ENCODE data around the gene ZNF398.

The ZNF398 gene

DNA sequence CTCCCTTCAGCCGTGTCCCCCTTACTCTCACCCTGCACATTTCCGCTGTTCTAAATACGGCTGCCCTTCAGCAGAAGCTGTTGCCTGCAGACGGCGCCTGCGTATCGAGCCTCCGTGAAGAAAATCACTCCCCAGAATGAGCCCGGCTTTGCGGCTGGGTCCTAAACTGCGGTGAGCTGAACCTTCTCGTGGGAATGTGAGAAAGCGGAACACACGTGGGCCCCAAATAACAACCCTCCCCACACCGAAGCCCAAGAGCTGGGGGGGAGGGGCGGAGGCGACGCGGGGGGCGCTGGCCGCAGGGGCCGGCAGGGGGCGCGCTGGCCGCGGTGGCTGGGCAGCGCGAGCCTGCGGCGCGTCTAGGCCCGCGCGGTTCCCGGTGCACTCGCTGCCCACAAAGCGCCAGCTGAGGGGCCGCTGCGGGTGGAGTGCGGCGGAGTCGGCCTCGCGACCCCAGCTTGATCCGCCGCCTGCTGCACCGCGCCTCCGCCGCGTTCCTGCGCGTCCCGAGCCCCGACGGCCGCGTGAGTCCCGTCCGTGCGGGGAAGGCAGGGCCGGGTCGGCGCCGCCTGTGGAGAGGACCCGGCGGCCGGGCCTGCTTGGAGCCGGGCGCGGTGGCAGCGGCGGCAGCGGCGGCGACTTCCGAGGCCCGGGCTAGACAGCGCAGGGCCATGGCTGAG is at the start of gene ZNF398 (continued):
- TF ChIP-seq, protein P1, sequence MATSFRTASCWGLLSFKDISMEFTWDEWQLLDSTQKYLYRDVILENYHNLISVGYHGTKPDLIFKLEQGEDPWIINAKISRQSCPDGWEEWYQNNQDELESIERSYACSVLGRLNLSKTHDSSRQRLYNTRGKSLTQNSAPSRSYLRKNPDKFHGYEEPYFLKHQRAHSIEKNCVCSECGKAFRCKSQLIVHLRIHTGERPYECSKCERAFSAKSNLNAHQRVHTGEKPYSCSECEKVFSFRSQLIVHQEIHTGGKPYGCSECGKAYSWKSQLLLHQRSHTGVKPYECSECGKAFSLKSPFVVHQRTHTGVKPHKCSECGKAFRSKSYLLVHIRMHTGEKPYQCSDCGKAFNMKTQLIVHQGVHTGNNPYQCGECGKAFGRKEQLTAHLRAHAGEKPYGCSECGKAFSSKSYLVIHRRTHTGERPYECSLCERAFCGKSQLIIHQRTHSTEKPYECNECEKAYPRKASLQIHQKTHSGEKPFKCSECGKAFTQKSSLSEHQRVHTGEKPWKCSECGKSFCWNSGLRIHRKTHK (tag by site-specific recombination; IDR thresholded peaks at IDR 0.05): no peak
- TF ChIP-seq, protein P2, sequence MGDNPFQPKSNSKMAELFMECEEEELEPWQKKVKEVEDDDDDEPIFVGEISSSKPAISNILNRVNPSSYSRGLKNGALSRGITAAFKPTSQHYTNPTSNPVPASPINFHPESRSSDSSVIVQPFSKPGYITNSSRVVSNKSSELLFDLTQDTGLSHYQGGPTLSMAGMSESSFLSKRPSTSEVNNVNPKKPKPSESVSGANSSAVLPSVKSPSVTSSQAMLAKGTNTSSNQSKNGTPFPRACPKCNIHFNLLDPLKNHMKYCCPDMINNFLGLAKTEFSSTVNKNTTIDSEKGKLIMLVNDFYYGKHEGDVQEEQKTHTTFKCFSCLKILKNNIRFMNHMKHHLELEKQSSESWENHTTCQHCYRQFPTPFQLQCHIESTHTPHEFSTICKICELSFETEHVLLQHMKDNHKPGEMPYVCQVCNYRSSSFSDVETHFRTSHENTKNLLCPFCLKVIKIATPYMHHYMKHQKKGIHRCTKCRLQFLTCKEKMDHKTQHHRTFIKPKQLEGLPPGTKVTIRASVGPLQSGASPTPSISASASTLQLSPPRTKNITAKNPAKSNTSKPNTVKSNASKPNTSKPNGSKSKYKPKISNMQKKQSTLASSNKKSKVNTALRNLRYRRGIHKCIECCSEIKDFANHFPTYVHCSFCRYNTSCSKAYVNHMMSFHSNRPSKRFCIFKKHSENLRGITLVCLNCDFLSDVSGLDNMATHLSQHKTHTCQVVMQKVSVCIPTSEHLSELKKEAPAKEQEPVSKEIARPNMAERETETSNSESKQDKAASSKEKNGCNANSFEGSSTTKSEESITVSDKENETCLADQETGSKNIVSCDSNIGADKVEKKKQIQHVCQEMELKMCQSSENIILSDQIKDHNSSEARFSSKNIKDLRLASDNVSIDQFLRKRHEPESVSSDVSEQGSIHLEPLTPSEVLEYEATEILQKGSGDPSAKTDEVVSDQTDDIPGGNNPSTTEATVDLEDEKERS (tag by site-specific recombination; IDR thresholded peaks at IDR 0.05): no peak
- TF ChIP-seq ZNF776 (tag by site-specific recombination; IDR thresholded peaks at IDR 0.05; ENCODE audit: borderline replicate concordance): no peak
- TF ChIP-seq ZNF24 (tag by site-specific recombination; IDR thresholded peaks at IDR 0.05): no peak
- TF ChIP-seq, protein P3, sequence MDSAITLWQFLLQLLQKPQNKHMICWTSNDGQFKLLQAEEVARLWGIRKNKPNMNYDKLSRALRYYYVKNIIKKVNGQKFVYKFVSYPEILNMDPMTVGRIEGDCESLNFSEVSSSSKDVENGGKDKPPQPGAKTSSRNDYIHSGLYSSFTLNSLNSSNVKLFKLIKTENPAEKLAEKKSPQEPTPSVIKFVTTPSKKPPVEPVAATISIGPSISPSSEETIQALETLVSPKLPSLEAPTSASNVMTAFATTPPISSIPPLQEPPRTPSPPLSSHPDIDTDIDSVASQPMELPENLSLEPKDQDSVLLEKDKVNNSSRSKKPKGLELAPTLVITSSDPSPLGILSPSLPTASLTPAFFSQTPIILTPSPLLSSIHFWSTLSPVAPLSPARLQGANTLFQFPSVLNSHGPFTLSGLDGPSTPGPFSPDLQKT (IDR thresholded peaks at IDR 0.05; ENCODE audit: borderline replicate concordance, low read depth, low read length): no peak
- TF ChIP-seq ZNF830 (tag by site-specific recombination; IDR thresholded peaks at IDR 0.05; ENCODE audit: low read depth): no peak
- TF ChIP-seq ZNF274 (IDR thresholded peaks at IDR 0.05; ENCODE audit: low read length): no peak
- TF ChIP-seq ZNF274 (tag by site-specific recombination; IDR thresholded peaks at IDR 0.05; ENCODE audit: borderline replicate concordance): no peak
- TF ChIP-seq ZNF521 (tag by site-specific recombination; IDR thresholded peaks at IDR 0.05): no peak
- no peak for TF ChIP-seq ZNF155 (tag by site-specific recombination; IDR thresholded peaks at IDR 0.05)
- TF ChIP-seq KLF7 (tag by site-specific recombination; IDR thresholded peaks at IDR 0.05; ENCODE audit: borderline replicate concordance): no peak
- no peak for TF ChIP-seq ZNF214 (tag by site-specific recombination; IDR thresholded peaks at IDR 0.05; ENCODE audit: borderline replicate concordance)
- no peak for TF ChIP-seq ZNF16 (tag by site-specific recombination; IDR thresholded peaks at IDR 0.05; ENCODE audit: low read depth)
- TF ChIP-seq, protein P4, sequence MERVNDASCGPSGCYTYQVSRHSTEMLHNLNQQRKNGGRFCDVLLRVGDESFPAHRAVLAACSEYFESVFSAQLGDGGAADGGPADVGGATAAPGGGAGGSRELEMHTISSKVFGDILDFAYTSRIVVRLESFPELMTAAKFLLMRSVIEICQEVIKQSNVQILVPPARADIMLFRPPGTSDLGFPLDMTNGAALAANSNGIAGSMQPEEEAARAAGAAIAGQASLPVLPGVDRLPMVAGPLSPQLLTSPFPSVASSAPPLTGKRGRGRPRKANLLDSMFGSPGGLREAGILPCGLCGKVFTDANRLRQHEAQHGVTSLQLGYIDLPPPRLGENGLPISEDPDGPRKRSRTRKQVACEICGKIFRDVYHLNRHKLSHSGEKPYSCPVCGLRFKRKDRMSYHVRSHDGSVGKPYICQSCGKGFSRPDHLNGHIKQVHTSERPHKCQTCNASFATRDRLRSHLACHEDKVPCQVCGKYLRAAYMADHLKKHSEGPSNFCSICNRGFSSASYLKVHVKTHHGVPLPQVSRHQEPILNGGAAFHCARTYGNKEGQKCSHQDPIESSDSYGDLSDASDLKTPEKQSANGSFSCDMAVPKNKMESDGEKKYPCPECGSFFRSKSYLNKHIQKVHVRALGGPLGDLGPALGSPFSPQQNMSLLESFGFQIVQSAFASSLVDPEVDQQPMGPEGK (tag by site-specific recombination; IDR thresholded peaks at IDR 0.05): peak; percentile 92
- no peak for TF ChIP-seq ZNF837 (tag by site-specific recombination; IDR thresholded peaks at IDR 0.05)
- TF ChIP-seq ZSCAN23 (tag by site-specific recombination; IDR thresholded peaks at IDR 0.05): no peak; the same call in 1 of the 2 replicates
- TF ChIP-seq, protein P5, sequence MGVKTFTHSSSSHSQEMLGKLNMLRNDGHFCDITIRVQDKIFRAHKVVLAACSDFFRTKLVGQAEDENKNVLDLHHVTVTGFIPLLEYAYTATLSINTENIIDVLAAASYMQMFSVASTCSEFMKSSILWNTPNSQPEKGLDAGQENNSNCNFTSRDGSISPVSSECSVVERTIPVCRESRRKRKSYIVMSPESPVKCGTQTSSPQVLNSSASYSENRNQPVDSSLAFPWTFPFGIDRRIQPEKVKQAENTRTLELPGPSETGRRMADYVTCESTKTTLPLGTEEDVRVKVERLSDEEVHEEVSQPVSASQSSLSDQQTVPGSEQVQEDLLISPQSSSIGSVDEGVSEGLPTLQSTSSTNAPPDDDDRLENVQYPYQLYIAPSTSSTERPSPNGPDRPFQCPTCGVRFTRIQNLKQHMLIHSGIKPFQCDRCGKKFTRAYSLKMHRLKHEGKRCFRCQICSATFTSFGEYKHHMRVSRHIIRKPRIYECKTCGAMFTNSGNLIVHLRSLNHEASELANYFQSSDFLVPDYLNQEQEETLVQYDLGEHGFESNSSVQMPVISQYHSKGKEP (tag by site-specific recombination; IDR thresholded peaks at IDR 0.05): peak; percentile 56; the same call in 1 of the 2 replicates
- TF ChIP-seq ZNF621 (tag by site-specific recombination; IDR thresholded peaks at IDR 0.05): no peak
- TF ChIP-seq, protein P6, sequence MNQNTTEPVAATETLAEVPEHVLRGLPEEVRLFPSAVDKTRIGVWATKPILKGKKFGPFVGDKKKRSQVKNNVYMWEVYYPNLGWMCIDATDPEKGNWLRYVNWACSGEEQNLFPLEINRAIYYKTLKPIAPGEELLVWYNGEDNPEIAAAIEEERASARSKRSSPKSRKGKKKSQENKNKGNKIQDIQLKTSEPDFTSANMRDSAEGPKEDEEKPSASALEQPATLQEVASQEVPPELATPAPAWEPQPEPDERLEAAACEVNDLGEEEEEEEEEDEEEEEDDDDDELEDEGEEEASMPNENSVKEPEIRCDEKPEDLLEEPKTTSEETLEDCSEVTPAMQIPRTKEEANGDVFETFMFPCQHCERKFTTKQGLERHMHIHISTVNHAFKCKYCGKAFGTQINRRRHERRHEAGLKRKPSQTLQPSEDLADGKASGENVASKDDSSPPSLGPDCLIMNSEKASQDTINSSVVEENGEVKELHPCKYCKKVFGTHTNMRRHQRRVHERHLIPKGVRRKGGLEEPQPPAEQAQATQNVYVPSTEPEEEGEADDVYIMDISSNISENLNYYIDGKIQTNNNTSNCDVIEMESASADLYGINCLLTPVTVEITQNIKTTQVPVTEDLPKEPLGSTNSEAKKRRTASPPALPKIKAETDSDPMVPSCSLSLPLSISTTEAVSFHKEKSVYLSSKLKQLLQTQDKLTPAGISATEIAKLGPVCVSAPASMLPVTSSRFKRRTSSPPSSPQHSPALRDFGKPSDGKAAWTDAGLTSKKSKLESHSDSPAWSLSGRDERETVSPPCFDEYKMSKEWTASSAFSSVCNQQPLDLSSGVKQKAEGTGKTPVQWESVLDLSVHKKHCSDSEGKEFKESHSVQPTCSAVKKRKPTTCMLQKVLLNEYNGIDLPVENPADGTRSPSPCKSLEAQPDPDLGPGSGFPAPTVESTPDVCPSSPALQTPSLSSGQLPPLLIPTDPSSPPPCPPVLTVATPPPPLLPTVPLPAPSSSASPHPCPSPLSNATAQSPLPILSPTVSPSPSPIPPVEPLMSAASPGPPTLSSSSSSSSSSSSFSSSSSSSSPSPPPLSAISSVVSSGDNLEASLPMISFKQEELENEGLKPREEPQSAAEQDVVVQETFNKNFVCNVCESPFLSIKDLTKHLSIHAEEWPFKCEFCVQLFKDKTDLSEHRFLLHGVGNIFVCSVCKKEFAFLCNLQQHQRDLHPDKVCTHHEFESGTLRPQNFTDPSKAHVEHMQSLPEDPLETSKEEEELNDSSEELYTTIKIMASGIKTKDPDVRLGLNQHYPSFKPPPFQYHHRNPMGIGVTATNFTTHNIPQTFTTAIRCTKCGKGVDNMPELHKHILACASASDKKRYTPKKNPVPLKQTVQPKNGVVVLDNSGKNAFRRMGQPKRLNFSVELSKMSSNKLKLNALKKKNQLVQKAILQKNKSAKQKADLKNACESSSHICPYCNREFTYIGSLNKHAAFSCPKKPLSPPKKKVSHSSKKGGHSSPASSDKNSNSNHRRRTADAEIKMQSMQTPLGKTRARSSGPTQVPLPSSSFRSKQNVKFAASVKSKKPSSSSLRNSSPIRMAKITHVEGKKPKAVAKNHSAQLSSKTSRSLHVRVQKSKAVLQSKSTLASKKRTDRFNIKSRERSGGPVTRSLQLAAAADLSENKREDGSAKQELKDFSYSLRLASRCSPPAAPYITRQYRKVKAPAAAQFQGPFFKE (tag by site-specific recombination; IDR thresholded peaks at IDR 0.05; ENCODE audit: borderline replicate concordance): no peak
- TF ChIP-seq BCL11B (tag by site-specific recombination; IDR thresholded peaks at IDR 0.05; ENCODE audit: low read depth): no peak
- no peak; the same call in 1 of the 2 replicates for TF ChIP-seq ZNF394 (tag by site-specific recombination; IDR thresholded peaks at IDR 0.05; ENCODE audit: borderline replicate concordance)
- TF ChIP-seq ZNF423 (tag by site-specific recombination; IDR thresholded peaks at IDR 0.05): no peak
- no peak for TF ChIP-seq ZNF19 (tag by site-specific recombination; IDR thresholded peaks at IDR 0.05; ENCODE audit: low read depth)

Measured in HEK293 (cell line).